ENCODE results near the gene TCTN2. TPM values are rescaled to one million over a fixed set of nuclear protein-coding genes. Genes with fewer than 3 reads are reported as not detected.

Gene TCTN2
- polyA plus RNA-seq, 3 donors = 0.24 to 1.1 TPM; not detected in 1

DNA sequence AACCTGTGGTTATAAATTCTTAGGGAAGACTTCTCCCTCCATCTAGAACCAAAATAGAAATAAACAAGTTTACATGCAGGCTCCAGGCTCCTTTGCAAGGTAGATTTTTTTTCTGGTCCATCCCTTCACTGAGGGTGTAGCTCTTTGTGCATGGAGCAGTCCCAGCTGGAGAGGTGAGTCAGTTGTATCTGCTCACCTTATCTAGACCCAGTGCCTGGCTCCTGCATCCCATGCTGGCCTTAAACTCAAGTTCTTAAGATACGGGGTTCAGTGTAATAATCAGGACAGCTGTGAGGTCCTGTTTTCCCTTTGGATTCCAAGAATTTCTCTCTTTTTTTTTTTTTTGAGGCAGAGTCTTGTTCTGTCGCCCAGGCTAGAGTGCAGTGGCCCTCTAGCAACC, 56.0 kb downstream of the TCTN2 start:
- intact Hi-C loops (cut with micrococcal nuclease) = no loop called here

GRCh38 chr12:123727878-123728277, 57.0 kb downstream of the TCTN2 start:
- no peak for DNase-seq
- H3K27ac ChIP-seq (ENCODE audit: low read depth in 1 of 2, low read length in 2 of 2) = no peak overlapping the region
- peaks cover 68 to 84% of the 10 kb centered on the region in 2 donors for H3K36me3 Mint-ChIP-seq
- no CpG with 5 or more reads among the region's 3 CpGs for WGBS (ENCODE audit: insufficient coverage)
- no peak overlapping the region for H3K27ac Mint-ChIP-seq
- no peaks in the 10 kb centered on the region for H3K9me3 ChIP-seq (replicated peaks in 1 of 2; ENCODE audit: control insufficient read depth in 1 of 2, insufficient read depth in 1 of 2, low read length in 2 of 2)
- intact Hi-C loops (cut with micrococcal nuclease) = no loop called here
- no peak overlapping the region for H2AFZ ChIP-seq (ENCODE audit: insufficient read depth, low read depth, low read length, poor library complexity, severe bottlenecking)
- H3K27me3 ChIP-seq (ENCODE audit: control insufficient read depth in 2 of 2, insufficient read depth in 2 of 2, low read length in 2 of 2) = no peaks in the 10 kb centered on the region
- no peaks in the 10 kb centered on the region for H4K20me1 ChIP-seq (ENCODE audit: insufficient read depth, low read length)
- H3K27me3 Mint-ChIP-seq (ENCODE audit: low read depth in 3 of 3) = no peaks in the 10 kb centered on the region
- TF ChIP-seq CTCF (IDR thresholded peaks at IDR 0.05) = no peak
- peaks cover 0 to 2% of the 10 kb centered on the region in 2 donors for H3K4me1 ChIP-seq (ENCODE audit: control insufficient read depth in 1 of 2, insufficient read depth in 2 of 2, low read length in 2 of 2)
- H3K4me3 Mint-ChIP-seq = no peak overlapping the region
- H3K4me3 ChIP-seq (replicated peaks in 1 of 3; ENCODE audit: low read depth in 2 of 3, low read length in 3 of 3) = no peak overlapping the region
- H3K79me2 ChIP-seq (ENCODE audit: insufficient read depth, low read length) = no peaks in the 10 kb centered on the region
- H3K9me3 Mint-ChIP-seq = peaks cover 0 to 3% (median 0%) of the 10 kb centered on the region in 7 donors
- H3K4me2 ChIP-seq (replicated peaks; ENCODE audit: extremely low read depth, low read length, poor library complexity, severe bottlenecking) = no peak overlapping the region
- H3K4me1 Mint-ChIP-seq = peaks cover 4% of the 10 kb centered on the region
- H3K36me3 ChIP-seq (replicated peaks in 1 of 2; ENCODE audit: control insufficient read depth in 1 of 2, insufficient read depth in 2 of 2, low read length in 2 of 2) = peaks cover 66 to 86% of the 10 kb centered on the region in 2 donors
- H3K9ac ChIP-seq (ENCODE audit: insufficient read depth, low read length, poor library complexity, severe bottlenecking) = no peak overlapping the region

More for the DNA sequence above, 56.0 kb downstream of the TCTN2 start:
- Histone ChIP-seq H3K79me2 (ENCODE audit: insufficient read depth, low read length) (no peaks in the 10 kb centered on the region), H3K4me1 (ENCODE audit: control insufficient read depth in 1 of 2, insufficient read depth in 2 of 2, low read length in 2 of 2) (peaks cover 0 to 2% of the 10 kb centered on the region in 2 donors), H3K4me2 (replicated peaks; ENCODE audit: extremely low read depth, low read length, poor library complexity, severe bottlenecking) (no peak overlapping the region), H4K20me1 (ENCODE audit: insufficient read depth, low read length) (no peaks in the 10 kb centered on the region), H3K9me3 (replicated peaks in 1 of 2; ENCODE audit: control insufficient read depth in 1 of 2, insufficient read depth in 1 of 2, low read length in 2 of 2) (no peaks in the 10 kb centered on the region), H3K9ac (ENCODE audit: insufficient read depth, low read length, poor library complexity, severe bottlenecking) (no peak overlapping the region), H3K36me3 (replicated peaks in 1 of 2; ENCODE audit: control insufficient read depth in 1 of 2, insufficient read depth in 2 of 2, low read length in 2 of 2) (peaks cover 61 to 87% of the 10 kb centered on the region in 2 donors), H2AFZ (ENCODE audit: insufficient read depth, low read depth, low read length, poor library complexity, severe bottlenecking) (no peak overlapping the region), H3K4me3 (replicated peaks in 1 of 3; ENCODE audit: low read depth in 2 of 3, low read length in 3 of 3) (no peak overlapping the region), H3K27ac (ENCODE audit: low read depth in 1 of 2, low read length in 2 of 2) (no peak overlapping the region), H3K27me3 (ENCODE audit: control insufficient read depth in 2 of 2, insufficient read depth in 2 of 2, low read length in 2 of 2) (no peaks in the 10 kb centered on the region)
- Mint-ChIP-seq H3K9me3 (peaks cover 0 to 3% (median 0%) of the 10 kb centered on the region in 7 donors), H3K4me1 (peaks cover 4% of the 10 kb centered on the region), H3K4me3 (no peak overlapping the region), H3K27ac (no peak overlapping the region), H3K27me3 (ENCODE audit: low read depth in 3 of 3) (no peaks in the 10 kb centered on the region), H3K36me3 (peaks cover 68 to 84% of the 10 kb centered on the region in 2 donors)
- 100% methylated on average over 2 of the region's 2 CpGs for WGBS (ENCODE audit: insufficient coverage)
- DNase-seq = no peak
- no peak for TF ChIP-seq CTCF (IDR thresholded peaks at IDR 0.05)

Measured in CD14-positive monocyte (primary cell).